ENCODE results near the gene PROKR2.

PROKR2 gene

DNA sequence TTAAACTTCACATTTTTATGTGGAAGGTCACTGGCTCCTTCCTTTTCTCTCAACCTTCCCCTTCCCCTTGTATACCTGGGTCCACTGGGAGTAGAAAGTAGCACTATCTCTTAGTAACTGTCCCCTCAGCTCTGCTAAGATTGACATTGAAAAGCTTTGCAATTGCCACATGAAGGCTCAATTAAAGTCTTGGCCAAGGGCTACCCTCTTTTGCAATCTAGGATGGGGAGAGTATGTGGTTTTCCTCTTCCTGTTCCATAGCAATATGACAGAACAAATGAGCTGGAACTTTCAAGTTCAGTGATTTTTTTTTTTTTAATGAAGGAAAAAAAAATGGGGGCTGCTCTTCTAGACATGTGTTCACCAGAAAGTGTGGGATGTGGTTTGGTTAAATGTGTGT, 37.1 kb downstream of the PROKR2 start:
- DNase-seq = no peak

DNA sequence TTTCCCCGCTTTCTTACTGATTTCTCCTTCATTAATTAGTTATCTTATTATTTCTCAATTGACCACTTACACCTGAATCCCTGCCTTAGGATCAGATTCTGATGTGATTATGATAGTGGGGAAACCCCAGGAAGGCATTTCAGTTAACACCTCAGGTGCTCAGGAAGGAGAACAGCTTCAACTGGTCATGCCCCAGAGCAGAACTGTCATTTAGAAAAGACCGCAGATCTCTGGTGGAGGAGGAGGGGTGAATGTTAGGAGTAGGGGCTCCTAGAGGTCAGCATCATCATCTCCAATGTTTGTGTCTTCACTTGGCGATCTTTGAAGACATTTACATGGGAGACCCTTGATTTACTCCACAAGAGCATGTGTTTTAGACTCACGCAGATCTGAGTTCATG, 44.5 kb downstream of the PROKR2 start:
- DNase-seq = no peak

DNA sequence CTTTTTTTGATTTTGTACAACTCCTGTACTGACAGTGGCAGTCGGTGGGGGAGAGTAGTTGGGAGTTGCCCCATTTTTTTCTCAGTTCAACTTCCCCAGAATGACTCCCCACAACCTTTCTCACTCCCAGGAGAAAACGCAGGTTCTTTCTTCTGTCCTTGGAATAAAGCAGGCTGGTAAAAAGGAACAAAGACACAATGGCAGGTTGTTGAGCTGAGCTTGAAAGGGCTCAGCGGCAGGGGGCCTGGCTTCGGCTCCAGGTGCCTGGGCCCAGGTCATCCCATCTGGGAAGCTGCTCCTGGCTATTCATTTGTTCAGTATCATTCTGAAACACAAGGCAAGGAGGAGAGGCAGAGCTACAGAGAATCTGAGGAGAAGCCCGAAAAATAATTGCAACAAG, 46.2 kb downstream of the PROKR2 start:
- DNase-seq = no peak

DNA sequence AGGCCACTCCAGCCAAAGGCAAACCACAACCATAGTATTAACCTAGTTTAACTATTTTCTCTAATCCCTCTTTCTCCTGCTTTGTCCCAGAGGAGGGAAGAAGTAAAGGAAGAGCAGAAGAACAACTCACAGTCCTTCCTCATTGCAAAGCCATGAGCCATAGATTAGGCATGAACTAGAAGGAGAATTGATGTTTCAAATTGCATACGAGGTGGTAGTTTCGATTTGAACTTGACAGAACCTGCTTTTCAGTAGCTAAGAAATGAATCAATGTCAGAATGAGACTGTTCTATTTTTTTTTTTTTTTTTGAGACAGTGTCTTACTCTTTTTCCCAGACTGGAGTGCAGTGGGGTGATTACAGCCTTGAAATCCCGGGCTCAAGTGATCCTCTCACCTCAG, 48.3 kb downstream of the PROKR2 start:
- DNase-seq = no peak

DNA sequence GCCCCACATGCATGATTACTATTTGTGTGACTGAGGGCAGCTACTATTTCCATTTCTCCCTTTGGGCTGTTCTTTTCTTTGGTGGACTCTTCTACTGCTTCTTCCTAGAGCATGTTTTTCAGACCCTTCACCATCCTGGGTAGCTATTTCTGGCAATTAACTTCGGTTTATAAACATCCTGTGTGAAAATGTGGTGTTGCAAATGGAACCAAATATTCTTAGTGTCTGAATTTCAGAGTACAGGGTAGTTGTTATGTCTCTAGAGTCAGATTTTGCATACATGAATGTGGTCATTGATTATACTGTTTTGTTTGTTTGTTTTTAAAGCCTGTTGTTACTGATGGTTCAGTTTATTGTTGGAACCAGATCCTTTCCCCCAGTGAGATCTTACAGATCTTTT, 49.7 kb downstream of the PROKR2 start:
- DNase-seq = no peak
